Bronchial epithelial cell (primary cell): ENCODE data around the gene CDH20. TPM values are rescaled to one million over a fixed set of nuclear protein-coding genes. Genes with fewer than 3 reads are reported as not detected.

Source experiments
- DNase-seq: peaks from one replicate; pipeline ENCODE4 v3.0.0-alpha.2; 2010; ENCODE audit warnings: low read depth
- FAIRE-seq: peaks from 2 replicates; lab custom pipeline; 2011; peaks lifted over from hg19 to GRCh38; lab: Jason Lieb, UNC
- H3K27me3 ChIP-seq: 2 replicates; pipeline ENCODE4 v1.5.1; 2011; ENCODE audit warnings: low read length; ENCODE audit not compliant: control insufficient read depth, insufficient read depth
- H3K36me3 ChIP-seq: 2 replicates; pipeline ENCODE4 v1.5.1; 2011; ENCODE audit warnings: low read length; ENCODE audit not compliant: control insufficient read depth, insufficient read depth
- H3K4me3 ChIP-seq: 2 replicates; pipeline ENCODE4 v1.5.1; 2011; ENCODE audit warnings: mild to moderate bottlenecking, low read depth, low read length, control low read depth
- total RNA-seq: library from RNA; depleted of rRNA; stranded (reverse); fragments of >200 nt; gene quantifications from 2 replicates; pipeline ENCODE4 v1.2.1, GENCODE V29; 2014
- TF ChIP-seq, protein P1 (sequence below): IDR thresholded peaks from 2 replicates; pipeline ENCODE4 v1.5.1; 2011; ENCODE audit warnings: mild to moderate bottlenecking, moderate library complexity, low read length, control low read depth, inconsistent platforms; ENCODE audit not compliant: insufficient read depth, severe bottlenecking

CDH20 gene
- total RNA-seq, 1 donor from 2014 or later, result not detected

GRCh38 chr18:61549889-61550288 lies 216.7 kb downstream of the CDH20 start:
- FAIRE-seq (no peak), DNase-seq (no peak)
- no peak overlapping the region for H3K4me3 ChIP-seq
- no peaks in the 10 kb centered on the region for H3K36me3 ChIP-seq
- TF ChIP-seq, protein P1, sequence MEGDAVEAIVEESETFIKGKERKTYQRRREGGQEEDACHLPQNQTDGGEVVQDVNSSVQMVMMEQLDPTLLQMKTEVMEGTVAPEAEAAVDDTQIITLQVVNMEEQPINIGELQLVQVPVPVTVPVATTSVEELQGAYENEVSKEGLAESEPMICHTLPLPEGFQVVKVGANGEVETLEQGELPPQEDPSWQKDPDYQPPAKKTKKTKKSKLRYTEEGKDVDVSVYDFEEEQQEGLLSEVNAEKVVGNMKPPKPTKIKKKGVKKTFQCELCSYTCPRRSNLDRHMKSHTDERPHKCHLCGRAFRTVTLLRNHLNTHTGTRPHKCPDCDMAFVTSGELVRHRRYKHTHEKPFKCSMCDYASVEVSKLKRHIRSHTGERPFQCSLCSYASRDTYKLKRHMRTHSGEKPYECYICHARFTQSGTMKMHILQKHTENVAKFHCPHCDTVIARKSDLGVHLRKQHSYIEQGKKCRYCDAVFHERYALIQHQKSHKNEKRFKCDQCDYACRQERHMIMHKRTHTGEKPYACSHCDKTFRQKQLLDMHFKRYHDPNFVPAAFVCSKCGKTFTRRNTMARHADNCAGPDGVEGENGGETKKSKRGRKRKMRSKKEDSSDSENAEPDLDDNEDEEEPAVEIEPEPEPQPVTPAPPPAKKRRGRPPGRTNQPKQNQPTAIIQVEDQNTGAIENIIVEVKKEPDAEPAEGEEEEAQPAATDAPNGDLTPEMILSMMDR, result no peak
- no peaks in the 10 kb centered on the region for H3K27me3 ChIP-seq

GRCh38 chr18:61551586-61551985 lies 218.4 kb downstream of the CDH20 start:
- H3K4me3 ChIP-seq, result no peak overlapping the region
- FAIRE-seq (peak; percentile 76), DNase-seq (peak; percentile 83)
- TF ChIP-seq, protein P1, result peak; percentile 71
- no peaks in the 10 kb centered on the region for H3K36me3 ChIP-seq
- no peaks in the 10 kb centered on the region for H3K27me3 ChIP-seq

DNA sequence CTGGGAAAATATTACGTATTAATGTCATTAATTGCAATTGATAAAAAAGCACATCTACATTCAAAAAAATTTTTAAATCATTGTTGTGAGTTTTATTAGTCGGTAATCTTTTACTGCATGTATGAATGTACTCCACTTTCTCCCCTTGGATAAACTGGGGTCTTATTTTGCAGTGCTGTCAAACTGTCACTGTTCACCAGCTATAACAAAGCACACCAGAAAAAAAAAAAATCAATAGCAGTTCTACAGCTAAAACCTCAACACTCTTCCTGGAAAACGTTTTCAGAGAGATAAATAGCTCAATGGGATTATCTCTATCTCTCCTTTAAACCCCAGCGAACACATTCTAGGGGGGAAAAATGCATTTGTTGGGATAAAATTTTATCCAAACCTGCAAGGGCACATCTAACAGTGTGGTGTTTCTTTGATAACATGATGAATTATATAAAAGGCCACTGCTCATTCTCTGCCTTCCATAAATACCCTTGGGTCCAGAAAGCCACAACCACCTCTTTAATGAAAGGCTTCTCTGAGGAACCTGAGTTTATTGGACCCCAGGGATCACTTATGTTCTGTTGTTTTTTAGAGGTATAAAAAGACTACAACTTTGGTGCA lies 219.9 kb downstream of the CDH20 start:
- no peaks in the 10 kb centered on the region for H3K27me3 ChIP-seq
- H3K4me3 ChIP-seq, result no peak overlapping the region
- no peaks in the 10 kb centered on the region for H3K36me3 ChIP-seq
- DNase-seq (no peak), FAIRE-seq (no peak)
- TF ChIP-seq, protein P1, result no peak

DNA sequence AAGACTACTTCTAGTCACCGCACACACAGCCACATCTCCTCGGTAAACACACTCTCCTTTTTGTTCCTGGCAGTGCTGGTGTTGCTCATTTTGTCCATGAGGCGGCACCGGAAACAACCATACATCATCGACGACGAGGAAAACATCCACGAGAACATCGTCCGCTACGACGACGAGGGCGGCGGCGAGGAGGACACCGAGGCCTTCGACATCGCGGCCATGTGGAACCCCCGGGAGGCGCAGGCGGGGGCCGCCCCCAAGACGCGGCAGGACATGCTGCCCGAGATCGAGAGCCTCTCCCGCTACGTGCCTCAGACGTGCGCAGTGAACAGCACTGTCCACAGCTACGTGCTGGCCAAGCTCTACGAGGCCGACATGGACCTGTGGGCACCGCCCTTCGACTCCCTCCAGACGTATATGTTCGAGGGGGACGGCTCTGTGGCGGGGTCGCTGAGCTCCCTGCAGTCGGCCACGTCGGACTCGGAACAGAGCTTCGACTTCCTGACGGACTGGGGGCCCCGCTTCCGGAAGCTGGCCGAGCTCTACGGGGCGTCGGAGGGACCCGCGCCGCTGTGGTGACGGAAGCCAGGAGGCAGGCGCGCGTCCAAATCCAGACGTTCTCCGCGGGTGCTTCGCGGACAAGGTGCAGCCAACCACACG lies 221.0 kb downstream of the CDH20 start:
- Histone ChIP-seq H3K36me3 (no peaks in the 10 kb centered on the region), H3K4me3 (no peak overlapping the region), H3K27me3 (no peaks in the 10 kb centered on the region)
- DNase-seq (no peak), FAIRE-seq (no peak)
- TF ChIP-seq, protein P1, result no peak

DNA sequence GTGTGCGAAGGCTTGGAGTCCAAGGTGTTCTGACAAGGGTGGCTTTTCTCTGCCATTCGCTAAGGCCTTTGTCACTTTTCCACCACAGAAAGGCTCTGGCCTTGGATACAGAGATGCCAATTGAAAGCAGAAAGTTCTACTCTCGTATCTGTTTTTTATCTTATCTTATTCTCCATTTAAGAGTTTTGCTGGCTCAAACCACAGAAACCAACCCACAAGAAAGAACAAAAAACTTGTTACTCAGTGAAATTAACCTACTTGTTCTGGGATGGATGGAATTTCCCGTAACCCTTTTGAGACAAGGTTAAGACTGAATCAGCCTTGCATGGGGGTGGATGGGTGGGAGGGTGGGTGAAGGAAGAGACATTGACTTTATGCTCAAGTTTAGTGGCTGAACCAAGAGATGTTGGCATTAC lies 221.7 kb downstream of the CDH20 start:
- no peaks in the 10 kb centered on the region for H3K36me3 ChIP-seq
- no peaks in the 10 kb centered on the region for H3K27me3 ChIP-seq
- no peak for DNase-seq
- TF ChIP-seq, protein P1, result no peak
- no peak for FAIRE-seq
- no peak overlapping the region for H3K4me3 ChIP-seq

DNA sequence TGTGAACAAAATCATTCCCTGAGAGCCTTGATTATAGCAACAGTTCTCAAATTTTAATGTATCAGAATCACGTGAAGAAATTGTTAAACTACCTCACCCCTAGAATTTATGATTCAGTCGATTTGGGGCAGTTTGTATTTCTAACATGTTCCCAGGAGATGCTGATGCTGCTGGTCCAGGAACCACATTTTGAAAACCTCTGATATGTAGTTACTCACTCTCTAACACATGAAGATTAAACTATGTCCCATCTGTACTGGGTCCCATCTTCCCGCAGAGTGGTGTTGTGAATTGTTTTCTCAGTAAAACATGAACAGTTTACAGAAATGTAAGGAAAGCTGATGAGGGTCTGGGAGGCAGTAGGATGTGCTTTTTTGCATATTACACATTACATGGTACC lies 223.1 kb downstream of the CDH20 start:
- FAIRE-seq (no peak), DNase-seq (no peak)
- TF ChIP-seq, protein P1, result no peak
- no peaks in the 10 kb centered on the region for H3K27me3 ChIP-seq
- H3K4me3 ChIP-seq, result no peak overlapping the region
- no peaks in the 10 kb centered on the region for H3K36me3 ChIP-seq
